T-helper 1 cell treated with Interleukin-12 subunit alpha and Interleukin-12 subunit beta and Interleukin-4 antibody, amounts not matched to agents 30 μg/mL and 1 μg/mL, for 36 hours (primary cell): ENCODE measurements around the gene NUDT16L1.

ENCODE experiments used
- H3K27ac Mint-ChIP-seq: one replicate; pipeline ENCODE4 v1.8.0; 2021; ENCODE audit warnings: mild to moderate bottlenecking, mixed read lengths
- H3K27me3 Mint-ChIP-seq: one replicate; pipeline ENCODE4 v1.8.0; 2021; ENCODE audit warnings: low read depth, mixed read lengths
- H3K36me3 Mint-ChIP-seq: one replicate; pipeline ENCODE4 v1.8.0; 2021; ENCODE audit warnings: low read depth, mixed read lengths
- H3K4me1 Mint-ChIP-seq: one replicate; pipeline ENCODE4 v1.8.0; 2021; ENCODE audit warnings: low read depth, mixed read lengths
- H3K4me3 Mint-ChIP-seq: one replicate; pipeline ENCODE4 v1.8.0; 2021; ENCODE audit warnings: mild to moderate bottlenecking, moderate library complexity, mixed read lengths
- H3K9me3 Mint-ChIP-seq: one replicate; pipeline ENCODE4 v1.8.0; 2021; ENCODE audit warnings: mixed read lengths

NUDT16L1 gene

GRCh38 chr16:4700997-4701743, 7.8 kb downstream of the NUDT16L1 start:
- H3K27ac Mint-ChIP-seq, result no peak overlapping the region
- H3K27me3 Mint-ChIP-seq, result no peaks in the 10 kb centered on the region
- H3K4me3 Mint-ChIP-seq, result no peak overlapping the region
- peaks cover 4% of the 10 kb centered on the region for H3K4me1 Mint-ChIP-seq
- peaks cover 3% of the 10 kb centered on the region for H3K36me3 Mint-ChIP-seq
- no peaks in the 10 kb centered on the region for H3K9me3 Mint-ChIP-seq

DNA sequence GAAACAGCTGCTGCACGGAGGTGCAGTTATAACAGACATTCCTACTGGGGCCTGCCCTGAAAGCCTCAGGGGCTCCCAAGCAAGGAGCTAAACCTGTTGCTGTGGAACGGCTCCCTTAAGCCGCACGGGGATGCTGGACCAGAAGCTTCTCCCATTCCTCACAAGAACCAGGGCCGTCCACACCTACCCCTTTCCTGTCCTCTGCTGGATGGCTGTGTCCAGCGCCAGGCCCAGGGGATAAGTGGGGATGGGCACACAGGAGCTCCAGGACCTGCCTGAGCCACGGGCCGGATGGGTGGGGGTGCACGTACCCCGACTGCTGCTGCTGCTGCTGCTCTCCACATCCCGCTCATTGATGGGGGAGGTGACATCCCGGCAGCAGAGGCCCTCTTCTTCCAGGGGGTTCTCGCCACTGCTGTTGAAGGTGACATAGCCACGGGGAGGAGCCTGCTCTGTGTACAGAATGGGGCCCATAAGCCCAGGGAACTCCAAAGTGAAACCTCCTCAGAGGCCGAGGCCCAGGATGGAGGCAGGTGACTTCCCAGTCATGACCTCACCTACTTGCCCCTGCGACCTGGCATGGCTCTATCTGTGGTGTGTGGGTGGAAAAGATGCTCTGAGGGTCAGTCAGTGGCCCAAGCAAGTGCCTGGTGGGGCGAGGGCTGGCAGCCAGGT, 8.6 kb downstream of the NUDT16L1 start:
- no peaks in the 10 kb centered on the region for H3K27me3 Mint-ChIP-seq
- H3K36me3 Mint-ChIP-seq, result peaks cover 7% of the 10 kb centered on the region
- H3K4me3 Mint-ChIP-seq, result no peak overlapping the region
- peaks cover 6% of the 10 kb centered on the region for H3K4me1 Mint-ChIP-seq
- H3K27ac Mint-ChIP-seq, result no peak overlapping the region
- no peaks in the 10 kb centered on the region for H3K9me3 Mint-ChIP-seq

DNA sequence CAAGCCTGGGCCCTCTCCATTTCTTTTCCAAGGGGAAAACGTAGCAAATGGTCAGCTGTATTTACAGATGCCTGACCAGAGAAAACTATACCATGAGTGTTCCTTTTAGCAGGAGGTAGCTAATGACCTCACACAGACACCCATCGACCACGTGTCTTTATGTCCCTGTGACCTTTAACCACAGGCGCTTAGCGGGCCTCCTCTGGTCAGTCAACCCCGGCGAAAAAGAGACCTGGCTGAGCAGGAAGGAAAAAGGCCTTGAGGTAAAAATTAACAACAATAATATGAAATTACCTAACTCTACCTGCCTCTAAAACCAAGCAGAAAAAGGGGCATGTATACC, 9.1 kb downstream of the NUDT16L1 start:
- Mint-ChIP-seq H3K4me3 (no peak overlapping the region), H3K27me3 (no peaks in the 10 kb centered on the region), H3K36me3 (peaks cover 8% of the 10 kb centered on the region), H3K27ac (no peak overlapping the region), H3K4me1 (peaks cover 6% of the 10 kb centered on the region), H3K9me3 (no peaks in the 10 kb centered on the region)

DNA sequence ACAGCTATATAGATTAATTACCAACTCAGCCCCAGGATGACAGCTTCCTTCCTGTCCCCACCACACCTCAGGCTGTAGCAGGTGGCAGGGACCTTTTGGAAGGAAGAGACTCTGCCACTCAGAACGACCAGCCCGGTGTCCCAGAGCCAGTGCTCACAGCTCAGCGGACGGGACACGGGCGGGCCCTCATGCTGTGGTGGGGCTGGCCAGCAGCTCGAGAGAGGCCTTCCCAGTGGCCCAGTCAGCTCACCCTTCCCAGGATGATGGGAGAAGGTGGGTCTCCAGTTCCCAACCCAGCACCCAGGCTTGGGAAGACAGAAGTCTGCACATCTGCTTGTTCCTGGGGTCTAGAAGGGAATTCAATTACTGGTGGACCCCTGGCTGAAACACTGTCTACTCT, 10.5 kb downstream of the NUDT16L1 start:
- peaks cover 8% of the 10 kb centered on the region for H3K36me3 Mint-ChIP-seq
- no peaks in the 10 kb centered on the region for H3K27me3 Mint-ChIP-seq
- no peak overlapping the region for H3K4me3 Mint-ChIP-seq
- no peaks in the 10 kb centered on the region for H3K9me3 Mint-ChIP-seq
- H3K27ac Mint-ChIP-seq, result no peak overlapping the region
- peaks cover 6% of the 10 kb centered on the region for H3K4me1 Mint-ChIP-seq

GRCh38 chr16:4704491-4704890, 11.1 kb downstream of the NUDT16L1 start:
- peak overlapping the region; percentile 59 for H3K27ac Mint-ChIP-seq
- peaks cover 6% of the 10 kb centered on the region for H3K4me1 Mint-ChIP-seq
- H3K27me3 Mint-ChIP-seq, result no peaks in the 10 kb centered on the region
- no peak overlapping the region for H3K4me3 Mint-ChIP-seq
- peaks cover 10% of the 10 kb centered on the region for H3K36me3 Mint-ChIP-seq
- no peaks in the 10 kb centered on the region for H3K9me3 Mint-ChIP-seq

- H3K4me1 Mint-ChIP-seq, result peaks cover 6% of the 10 kb centered on the region
- no peaks in the 10 kb centered on the region for H3K27me3 Mint-ChIP-seq
- no peak overlapping the region for H3K4me3 Mint-ChIP-seq
- no peak overlapping the region for H3K27ac Mint-ChIP-seq
- H3K36me3 Mint-ChIP-seq, result peaks cover 7% of the 10 kb centered on the region
- H3K9me3 Mint-ChIP-seq, result no peaks in the 10 kb centered on the region
Observed at GRCh38 chr16:4704913-4705312, 11.6 kb downstream of the NUDT16L1 start.

DNA sequence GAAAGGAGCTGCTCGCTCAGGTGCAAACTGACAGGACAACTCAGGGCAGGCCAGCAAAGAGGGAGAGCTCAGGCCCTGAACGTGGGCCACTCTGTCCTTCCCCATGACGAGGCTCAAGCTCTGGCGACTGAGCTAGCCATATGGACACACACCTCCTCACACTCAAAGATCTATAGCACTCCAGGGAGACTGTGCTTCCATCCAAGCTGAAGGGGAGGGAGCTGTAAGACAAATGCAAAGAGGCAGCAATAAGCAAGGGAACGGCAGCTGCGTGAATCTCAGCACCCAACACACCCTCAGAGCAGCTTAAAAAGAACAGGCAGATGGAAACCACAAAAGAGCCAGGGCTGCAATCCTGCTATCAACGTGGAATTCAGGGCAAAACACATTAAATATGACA, 13.5 kb downstream of the NUDT16L1 start:
- H3K27me3 Mint-ChIP-seq, result no peaks in the 10 kb centered on the region
- H3K4me1 Mint-ChIP-seq, result peaks cover 2% of the 10 kb centered on the region
- H3K27ac Mint-ChIP-seq, result peak overlapping the region; percentile 50
- H3K36me3 Mint-ChIP-seq, result peaks cover 9% of the 10 kb centered on the region
- no peak overlapping the region for H3K4me3 Mint-ChIP-seq
- no peaks in the 10 kb centered on the region for H3K9me3 Mint-ChIP-seq

DNA sequence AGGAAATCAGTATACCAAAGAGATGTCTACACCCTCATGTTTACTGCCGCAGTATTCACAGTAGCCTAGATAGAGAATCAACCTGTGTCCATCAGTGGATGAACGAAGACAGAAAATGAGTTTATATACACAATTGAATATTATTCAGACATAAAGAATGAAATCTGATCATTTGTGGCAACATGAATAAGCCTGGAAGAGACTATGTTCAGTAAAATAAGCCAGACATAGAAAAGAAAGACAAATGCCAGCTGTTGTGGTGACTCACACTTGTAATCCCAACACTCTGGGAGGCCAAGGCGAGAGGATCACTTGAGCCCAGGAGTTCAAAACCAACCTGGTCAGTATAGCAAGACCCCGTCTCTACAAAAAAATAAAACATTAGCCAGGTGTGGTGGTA, 16.1 kb downstream of the NUDT16L1 start:
- Mint-ChIP-seq H3K4me3 (no peak overlapping the region), H3K27me3 (no peaks in the 10 kb centered on the region), H3K36me3 (peaks cover 13% of the 10 kb centered on the region), H3K27ac (no peak overlapping the region), H3K4me1 (peaks cover 2% of the 10 kb centered on the region), H3K9me3 (no peaks in the 10 kb centered on the region)

- peaks cover 8% of the 10 kb centered on the region for H3K36me3 Mint-ChIP-seq
- H3K4me1 Mint-ChIP-seq, result no peaks in the 10 kb centered on the region
- H3K27me3 Mint-ChIP-seq, result no peaks in the 10 kb centered on the region
- H3K27ac Mint-ChIP-seq, result no peak overlapping the region
- H3K4me3 Mint-ChIP-seq, result no peak overlapping the region
- no peaks in the 10 kb centered on the region for H3K9me3 Mint-ChIP-seq
Observed at GRCh38 chr16:4713663-4714501, 20.5 kb downstream of the NUDT16L1 start.

- Mint-ChIP-seq H3K4me1 (no peaks in the 10 kb centered on the region), H3K9me3 (no peaks in the 10 kb centered on the region), H3K36me3 (peaks cover 5% of the 10 kb centered on the region), H3K27me3 (no peaks in the 10 kb centered on the region), H3K27ac (no peak overlapping the region), H3K4me3 (no peak overlapping the region)
Observed at GRCh38 chr16:4714996-4715395, 21.6 kb downstream of the NUDT16L1 start.

DNA sequence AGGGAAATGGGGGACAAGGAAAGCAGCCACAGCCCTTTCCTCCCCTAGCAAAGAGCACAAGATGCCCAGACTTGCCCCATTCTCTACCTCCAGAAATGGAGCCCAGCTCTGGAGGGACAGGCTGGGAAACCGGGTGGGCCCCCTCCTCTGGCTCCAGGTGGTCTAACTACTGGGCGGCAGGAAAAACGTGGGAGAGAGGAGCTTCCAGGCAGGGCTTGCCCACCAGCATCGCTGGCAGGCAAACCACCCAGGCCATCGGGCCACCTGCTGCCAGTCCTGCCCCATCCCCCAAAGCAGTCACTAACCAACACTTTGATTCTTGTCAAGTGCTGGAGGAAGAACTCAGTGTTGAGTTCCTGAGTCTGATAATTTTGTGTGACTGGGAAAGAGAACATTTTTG, 25.1 kb downstream of the NUDT16L1 start:
- peaks cover under 1% of the 10 kb centered on the region for H3K36me3 Mint-ChIP-seq
- H3K9me3 Mint-ChIP-seq, result no peaks in the 10 kb centered on the region
- no peak overlapping the region for H3K4me3 Mint-ChIP-seq
- H3K27ac Mint-ChIP-seq, result no peak overlapping the region
- no peaks in the 10 kb centered on the region for H3K27me3 Mint-ChIP-seq
- H3K4me1 Mint-ChIP-seq, result no peaks in the 10 kb centered on the region

- H3K27me3 Mint-ChIP-seq, result no peaks in the 10 kb centered on the region
- H3K36me3 Mint-ChIP-seq, result no peaks in the 10 kb centered on the region
- H3K9me3 Mint-ChIP-seq, result no peaks in the 10 kb centered on the region
- no peaks in the 10 kb centered on the region for H3K4me1 Mint-ChIP-seq
- H3K4me3 Mint-ChIP-seq, result no peak overlapping the region
- H3K27ac Mint-ChIP-seq, result no peak overlapping the region
Observed at GRCh38 chr16:4723071-4723767, 29.9 kb downstream of the NUDT16L1 start.

GRCh38 chr16:4724661-4725270, 31.4 kb downstream of the NUDT16L1 start:
- Mint-ChIP-seq H3K9me3 (no peaks in the 10 kb centered on the region), H3K27ac (no peak overlapping the region), H3K36me3 (no peaks in the 10 kb centered on the region), H3K4me1 (no peaks in the 10 kb centered on the region), H3K4me3 (no peak overlapping the region), H3K27me3 (no peaks in the 10 kb centered on the region)

- no peaks in the 10 kb centered on the region for H3K4me1 Mint-ChIP-seq
- H3K4me3 Mint-ChIP-seq, result no peak overlapping the region
- no peaks in the 10 kb centered on the region for H3K27me3 Mint-ChIP-seq
- H3K36me3 Mint-ChIP-seq, result no peaks in the 10 kb centered on the region
- H3K9me3 Mint-ChIP-seq, result no peaks in the 10 kb centered on the region
- H3K27ac Mint-ChIP-seq, result no peak overlapping the region
Observed at GRCh38 chr16:4726616-4727015, 33.3 kb downstream of the NUDT16L1 start.
